ENCODE measurements around the gene COL4A2.
"Not testable (repeated sequence)": the region's sequence is repeated elsewhere in the genome, so short reads cannot be mapped to it uniquely, and the experiment has no call there.

The COL4A2 gene

GRCh38 chr13:110523838-110524540 is 216.9 kb downstream of the COL4A2 start:
- no peak for DNase-seq

GRCh38 chr13:110524541-110525257 is 217.6 kb downstream of the COL4A2 start:
- peak; percentile 67 to 88 for DNase-seq

GRCh38 chr13:110525328-110526319 is 218.5 kb downstream of the COL4A2 start:
- DNase-seq: peak; percentile 98 to 100

- DNase-seq: no peak
Observed at GRCh38 chr13:110528371-110528770, 221.3 kb downstream of the COL4A2 start.

- DNase-seq: no peak
Observed at GRCh38 chr13:110528911-110529310, 221.8 kb downstream of the COL4A2 start.

- no peak for DNase-seq
Observed at GRCh38 chr13:110529522-110530311, 222.6 kb downstream of the COL4A2 start.

GRCh38 chr13:110531100-110531499 is 224.0 kb downstream of the COL4A2 start:
- no peak for DNase-seq

GRCh38 chr13:110531671-110532083 is 224.6 kb downstream of the COL4A2 start:
- no peak for DNase-seq

GRCh38 chr13:110532258-110532657 is 225.2 kb downstream of the COL4A2 start:
- not testable (repeated sequence) for DNase-seq

- no peak for DNase-seq
Observed at GRCh38 chr13:110533771-110534670, 226.9 kb downstream of the COL4A2 start.

GRCh38 chr13:110535526-110535925 is 228.4 kb downstream of the COL4A2 start:
- DNase-seq: no peak

GRCh38 chr13:110536006-110536693 is 229.1 kb downstream of the COL4A2 start:
- DNase-seq: no peak

- DNase-seq: peak in 1 of 2 experiments; percentile 68
Observed at GRCh38 chr13:110538632-110539031, 231.5 kb downstream of the COL4A2 start.

GRCh38 chr13:110539894-110540293 is 232.8 kb downstream of the COL4A2 start:
- no peak for DNase-seq

- DNase-seq: no peak
Observed at GRCh38 chr13:110540871-110541525, 233.9 kb downstream of the COL4A2 start.

- DNase-seq: no peak
Observed at GRCh38 chr13:110541526-110541920, 234.4 kb downstream of the COL4A2 start.

- DNase-seq: no peak
Observed at GRCh38 chr13:110542169-110542796, 235.2 kb downstream of the COL4A2 start.

GRCh38 chr13:110546378-110546777 is 239.3 kb downstream of the COL4A2 start:
- no peak for DNase-seq

- DNase-seq: no peak
Observed at GRCh38 chr13:110546926-110547325, 239.8 kb downstream of the COL4A2 start.

All from NCI-H187 (cell line).